ENCODE measurements around the gene METAP1. TPM values are rescaled to one million over a fixed set of nuclear protein-coding genes. Genes with fewer than 3 reads are reported as not detected.

METAP1 gene
- total RNA-seq = 62.6 and 63.8 TPM in 2 replicates

- H3K4me3 ChIP-seq (ENCODE audit: low read depth, low read length) = peak within 1 kb of the TSS; percentile 92
- peak; percentile 98 for DNase-seq (ENCODE audit: low read depth)
- TF ChIP-seq CTCF (IDR thresholded peaks at IDR 0.05; ENCODE audit: insufficient read depth, low read depth, low read length) = peak; percentile 68
Measured at GRCh38 chr4:98995183-98996055, at the start of gene METAP1. Gene METAP1, plus strand, starts transcription at chr4:98995721. Its CDS starts 33 bp downstream, at chr4:98995754.

GRCh38 chr4:98946359-98946758 is 49.2 kb upstream of the METAP1 start:
- DNase-seq (ENCODE audit: low read depth) = no peak

GRCh38 chr4:98950925-98951324 is 44.6 kb upstream of the METAP1 start:
- TF ChIP-seq CTCF (IDR thresholded peaks at IDR 0.05; ENCODE audit: insufficient read depth, low read depth, low read length) = no peak
- H3K4me3 ChIP-seq (ENCODE audit: low read depth, low read length) = no peak overlapping the region
- DNase-seq (ENCODE audit: low read depth) = no peak

More at GRCh38 chr4:98946359-98946758, 49.2 kb upstream of the METAP1 start:
- no peak overlapping the region for H3K4me3 ChIP-seq (ENCODE audit: low read depth, low read length)
- TF ChIP-seq CTCF (IDR thresholded peaks at IDR 0.05; ENCODE audit: insufficient read depth, low read depth, low read length) = no peak

- no peak for TF ChIP-seq CTCF (IDR thresholded peaks at IDR 0.05; ENCODE audit: insufficient read depth, low read depth, low read length)
- no peak for DNase-seq (ENCODE audit: low read depth)
Measured at GRCh38 chr4:98951710-98952109, 43.8 kb upstream of the METAP1 start.

GRCh38 chr4:98955229-98955628 is 40.3 kb upstream of the METAP1 start:
- no peak for DNase-seq (ENCODE audit: low read depth)
- no peak overlapping the region for H3K4me3 ChIP-seq (ENCODE audit: low read depth, low read length)
- no peak for TF ChIP-seq CTCF (IDR thresholded peaks at IDR 0.05; ENCODE audit: insufficient read depth, low read depth, low read length)

More at GRCh38 chr4:98951710-98952109, 43.8 kb upstream of the METAP1 start:
- no peak overlapping the region for H3K4me3 ChIP-seq (ENCODE audit: low read depth, low read length)

- H3K4me3 ChIP-seq (ENCODE audit: low read depth, low read length) = no peak overlapping the region
- DNase-seq (ENCODE audit: low read depth) = no peak
- TF ChIP-seq CTCF (IDR thresholded peaks at IDR 0.05; ENCODE audit: insufficient read depth, low read depth, low read length) = no peak
Measured at GRCh38 chr4:98958065-98958464, 37.5 kb upstream of the METAP1 start.

Data from fibroblast of villous mesenchyme (primary cell).